Measurements from ENCODE around the gene CEBPA.

CEBPA gene

DNA sequence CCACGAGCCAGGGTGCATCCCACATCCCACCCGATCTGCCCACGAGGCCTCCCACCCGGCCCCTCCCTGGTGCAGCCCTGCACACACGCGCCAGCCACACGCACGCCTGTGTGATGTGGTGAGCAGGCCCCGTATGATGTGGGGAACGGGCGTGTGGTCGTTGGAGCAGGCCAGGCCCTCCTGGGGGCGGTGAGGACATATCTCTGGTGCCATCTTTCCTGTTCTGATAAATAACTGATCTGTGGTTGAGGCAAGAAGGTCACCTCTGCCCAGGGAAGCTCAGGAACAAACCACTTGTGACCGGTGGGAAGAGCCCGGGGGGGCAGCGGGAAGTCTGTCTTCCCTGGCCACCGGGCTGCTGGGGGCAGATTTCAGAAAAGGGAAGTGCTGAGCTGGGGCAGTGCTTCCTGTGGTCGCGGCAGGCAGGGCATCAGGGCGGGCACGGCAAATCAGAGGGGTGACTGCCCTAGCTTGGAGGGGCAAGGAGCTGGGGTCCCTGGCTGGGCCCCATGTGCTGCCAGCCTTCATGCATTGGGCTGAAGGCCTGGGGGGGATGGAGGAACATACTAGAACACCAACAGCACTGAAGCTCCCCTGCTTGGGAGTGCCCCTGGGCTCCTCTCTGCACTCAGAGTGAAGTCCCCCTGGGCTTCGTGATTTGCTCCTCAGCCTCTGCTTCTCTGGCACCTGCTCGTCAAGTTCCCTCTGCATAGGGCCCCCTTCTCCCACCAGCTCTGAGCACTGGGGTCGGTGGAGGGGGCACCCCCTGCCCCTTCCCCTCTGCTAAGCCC is 41.5 kb downstream of the CEBPA start:
- H3K27ac ChIP-seq (ENCODE audit: low read length) = no peak overlapping the region
- H3K79me2 ChIP-seq (ENCODE audit: low read length) = no peaks in the 10 kb centered on the region
- H3K4me2 ChIP-seq (ENCODE audit: low read depth, low read length) = no peak overlapping the region
- H2AFZ ChIP-seq (ENCODE audit: low read length) = no peak overlapping the region
- no peaks in the 10 kb centered on the region for H3F3A ChIP-seq (ENCODE audit: insufficient read depth, low read length)
- TF ChIP-seq EZH2phosphoT487 (IDR thresholded peaks at IDR 0.05; ENCODE audit: low read length) (no peak), EZH2 (optimal IDR thresholded peaks at IDR 0.05; ENCODE audit: low read depth, low read length) (no peak)
- TF ChIP-seq, protein P1, sequence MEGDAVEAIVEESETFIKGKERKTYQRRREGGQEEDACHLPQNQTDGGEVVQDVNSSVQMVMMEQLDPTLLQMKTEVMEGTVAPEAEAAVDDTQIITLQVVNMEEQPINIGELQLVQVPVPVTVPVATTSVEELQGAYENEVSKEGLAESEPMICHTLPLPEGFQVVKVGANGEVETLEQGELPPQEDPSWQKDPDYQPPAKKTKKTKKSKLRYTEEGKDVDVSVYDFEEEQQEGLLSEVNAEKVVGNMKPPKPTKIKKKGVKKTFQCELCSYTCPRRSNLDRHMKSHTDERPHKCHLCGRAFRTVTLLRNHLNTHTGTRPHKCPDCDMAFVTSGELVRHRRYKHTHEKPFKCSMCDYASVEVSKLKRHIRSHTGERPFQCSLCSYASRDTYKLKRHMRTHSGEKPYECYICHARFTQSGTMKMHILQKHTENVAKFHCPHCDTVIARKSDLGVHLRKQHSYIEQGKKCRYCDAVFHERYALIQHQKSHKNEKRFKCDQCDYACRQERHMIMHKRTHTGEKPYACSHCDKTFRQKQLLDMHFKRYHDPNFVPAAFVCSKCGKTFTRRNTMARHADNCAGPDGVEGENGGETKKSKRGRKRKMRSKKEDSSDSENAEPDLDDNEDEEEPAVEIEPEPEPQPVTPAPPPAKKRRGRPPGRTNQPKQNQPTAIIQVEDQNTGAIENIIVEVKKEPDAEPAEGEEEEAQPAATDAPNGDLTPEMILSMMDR (IDR thresholded peaks at IDR 0.05; ENCODE audit: low read length) = no peak
- no peak overlapping the region for H3K4me3 ChIP-seq (ENCODE audit: low read length)
- no peaks in the 10 kb centered on the region for H4K20me1 ChIP-seq (ENCODE audit: insufficient read depth, low read length)
- DNase-seq = no peak
- peaks cover 58% of the 10 kb centered on the region for H3K27me3 ChIP-seq (replicated peaks; ENCODE audit: insufficient read depth, low read length)
- H3K9ac ChIP-seq (ENCODE audit: low read length) = no peak overlapping the region
- H3K4me1 ChIP-seq (ENCODE audit: low read length) = no peaks in the 10 kb centered on the region
- H3K9me2 ChIP-seq (replicated peaks; ENCODE audit: insufficient read depth, low read length) = no peaks in the 10 kb centered on the region
- no peaks in the 10 kb centered on the region for H3K36me3 ChIP-seq (replicated peaks; ENCODE audit: insufficient read depth, low read length)
- no peaks in the 10 kb centered on the region for H3K9me3 ChIP-seq (replicated peaks; ENCODE audit: insufficient read depth, low read length)

DNA sequence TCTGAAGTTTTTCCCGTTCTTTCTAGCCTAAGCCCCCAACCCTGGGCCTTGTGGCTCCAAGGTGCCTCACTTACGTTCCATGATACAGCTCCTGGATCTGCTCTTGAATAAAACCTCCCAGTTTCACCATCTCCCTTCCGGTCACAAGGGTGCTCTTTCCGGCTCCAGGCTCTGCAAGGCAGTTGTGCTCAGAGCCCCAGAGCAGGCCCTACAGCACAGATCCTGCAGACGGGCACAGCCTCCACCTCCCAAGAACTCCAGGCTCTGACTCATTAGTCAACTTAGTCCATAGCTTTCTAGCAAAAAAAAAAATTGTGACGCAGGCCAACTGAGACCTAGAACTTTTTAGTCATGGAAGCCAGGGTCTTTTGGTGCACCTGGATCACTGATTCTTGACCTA is 42.8 kb downstream of the CEBPA start:
- DNase-seq = no peak
- Histone ChIP-seq H3K27ac (ENCODE audit: low read length) (no peak overlapping the region), H3K4me3 (ENCODE audit: low read length) (no peak overlapping the region)

DNA sequence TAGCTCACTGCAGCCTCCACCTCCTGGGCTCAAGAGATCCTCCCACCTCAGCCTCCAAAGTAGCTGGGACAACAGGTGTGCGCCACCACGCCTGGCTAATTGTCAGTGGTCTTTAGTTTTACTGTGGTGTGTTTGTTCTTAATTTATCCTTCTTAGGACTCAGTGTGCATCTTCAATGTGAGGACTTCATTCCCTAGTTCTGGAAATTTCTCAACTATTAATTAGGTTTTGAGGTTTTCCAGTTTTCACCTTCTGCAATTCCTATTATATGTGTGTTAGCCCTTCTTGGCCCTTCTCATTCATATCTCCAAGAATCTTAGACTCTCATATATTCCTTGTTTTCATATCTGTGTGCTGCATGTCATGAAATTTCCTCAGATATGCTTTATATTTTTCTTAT is 44.5 kb downstream of the CEBPA start:
- Histone ChIP-seq H3F3A (ENCODE audit: insufficient read depth, low read length) (no peaks in the 10 kb centered on the region), H3K79me2 (ENCODE audit: low read length) (no peaks in the 10 kb centered on the region), H2AFZ (ENCODE audit: low read length) (no peak overlapping the region), H3K36me3 (replicated peaks; ENCODE audit: insufficient read depth, low read length) (no peaks in the 10 kb centered on the region), H3K9ac (ENCODE audit: low read length) (no peak overlapping the region), H3K27ac (ENCODE audit: low read length) (no peak overlapping the region), H3K4me2 (ENCODE audit: low read depth, low read length) (no peak overlapping the region), H3K4me3 (ENCODE audit: low read length) (no peak overlapping the region), H3K9me2 (replicated peaks; ENCODE audit: insufficient read depth, low read length) (no peaks in the 10 kb centered on the region), H3K9me3 (replicated peaks; ENCODE audit: insufficient read depth, low read length) (no peaks in the 10 kb centered on the region), H3K4me1 (ENCODE audit: low read length) (no peaks in the 10 kb centered on the region), H4K20me1 (ENCODE audit: insufficient read depth, low read length) (no peaks in the 10 kb centered on the region), H3K27me3 (replicated peaks; ENCODE audit: insufficient read depth, low read length) (peaks cover 53% of the 10 kb centered on the region)
- no peak for DNase-seq
- TF ChIP-seq, protein P1 (IDR thresholded peaks at IDR 0.05; ENCODE audit: low read length) = no peak
- TF ChIP-seq EZH2phosphoT487 (IDR thresholded peaks at IDR 0.05; ENCODE audit: low read length) (no peak), EZH2 (optimal IDR thresholded peaks at IDR 0.05; ENCODE audit: low read depth, low read length) (no peak)

More for the DNA sequence above, 42.8 kb downstream of the CEBPA start:
- no peaks in the 10 kb centered on the region for H3F3A ChIP-seq (ENCODE audit: insufficient read depth, low read length)
- H3K4me1 ChIP-seq (ENCODE audit: low read length) = no peaks in the 10 kb centered on the region
- H3K79me2 ChIP-seq (ENCODE audit: low read length) = no peaks in the 10 kb centered on the region
- H3K4me2 ChIP-seq (ENCODE audit: low read depth, low read length) = no peak overlapping the region
- no peaks in the 10 kb centered on the region for H3K9me3 ChIP-seq (replicated peaks; ENCODE audit: insufficient read depth, low read length)
- H4K20me1 ChIP-seq (ENCODE audit: insufficient read depth, low read length) = no peaks in the 10 kb centered on the region
- no peak for TF ChIP-seq EZH2 (optimal IDR thresholded peaks at IDR 0.05; ENCODE audit: low read depth, low read length)
- TF ChIP-seq, protein P1 (IDR thresholded peaks at IDR 0.05; ENCODE audit: low read length) = no peak
- no peak for TF ChIP-seq EZH2phosphoT487 (IDR thresholded peaks at IDR 0.05; ENCODE audit: low read length)
- H3K9ac ChIP-seq (ENCODE audit: low read length) = no peak overlapping the region
- H2AFZ ChIP-seq (ENCODE audit: low read length) = no peak overlapping the region
- no peaks in the 10 kb centered on the region for H3K36me3 ChIP-seq (replicated peaks; ENCODE audit: insufficient read depth, low read length)
- peaks cover 53% of the 10 kb centered on the region for H3K27me3 ChIP-seq (replicated peaks; ENCODE audit: insufficient read depth, low read length)
- H3K9me2 ChIP-seq (replicated peaks; ENCODE audit: insufficient read depth, low read length) = no peaks in the 10 kb centered on the region
